GM08714 (cell line): ENCODE measurements around the gene GPR26.
"Not testable (repeated sequence)": the region's sequence is repeated elsewhere in the genome, so short reads cannot be mapped to it uniquely, and the experiment has no call there.

Source experiments
- H3K4me3 ChIP-seq: fragments of 200-500 bp; sonication (Bioruptor generic); 2 replicates; pipeline ENCODE4 v1.5.1; 2014; ENCODE audit warnings: mild to moderate bottlenecking, low read length, inconsistent platforms
- ZNF274 ChIP-seq: IDR thresholded peaks from 2 replicates; pipeline ENCODE4 v1.6.1; 2012; ENCODE audit warnings: mild to moderate bottlenecking, low read depth, low read length

The GPR26 gene

GRCh38 chr10:123715546-123715945 lies 49.4 kb downstream of the GPR26 start:
- TF ChIP-seq ZNF274, result no peak
- no peak overlapping the region for H3K4me3 ChIP-seq

DNA sequence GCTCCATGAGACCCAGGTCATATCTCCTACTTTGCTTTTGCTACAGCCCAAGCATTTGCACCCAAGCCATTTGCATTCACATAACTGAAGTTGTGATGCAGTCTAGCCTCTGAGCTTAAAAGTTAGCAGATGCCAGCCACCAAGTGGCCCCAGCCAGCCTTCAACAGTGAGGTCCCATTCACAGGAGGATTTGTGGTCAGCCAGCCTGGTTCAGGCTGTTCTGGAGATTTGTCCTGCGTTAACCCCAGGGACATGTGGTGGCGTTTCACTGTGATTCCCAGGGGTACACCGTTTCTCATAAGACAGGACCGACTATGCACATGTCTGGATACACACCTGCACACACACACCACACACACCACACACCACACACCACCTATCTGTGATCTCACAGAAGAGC lies 51.2 kb downstream of the GPR26 start:
- no peak for TF ChIP-seq ZNF274
- no peak overlapping the region for H3K4me3 ChIP-seq

GRCh38 chr10:123718544-123719060 lies 52.4 kb downstream of the GPR26 start:
- no peak overlapping the region for H3K4me3 ChIP-seq
- TF ChIP-seq ZNF274, result no peak

DNA sequence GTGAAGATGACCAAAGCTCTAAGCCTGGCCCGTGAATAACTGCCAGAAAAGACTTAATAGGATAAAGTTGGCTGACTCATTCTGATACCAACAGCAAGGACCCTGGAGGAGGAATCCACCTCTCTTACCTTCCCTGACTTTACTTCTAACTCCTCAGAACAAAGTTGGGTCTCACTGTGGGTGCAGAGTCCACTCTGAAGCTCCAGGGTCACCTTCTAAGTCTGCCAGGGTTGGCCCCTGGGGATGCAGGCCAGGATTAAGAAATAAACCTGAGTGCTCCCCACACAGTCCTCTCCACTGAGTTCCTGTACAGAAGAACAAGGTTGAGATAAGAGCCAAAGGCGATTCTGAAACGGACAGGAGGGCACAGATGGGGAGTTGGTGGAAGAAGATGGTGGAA lies 54.4 kb downstream of the GPR26 start:
- no peak for TF ChIP-seq ZNF274
- H3K4me3 ChIP-seq, result no peak overlapping the region

DNA sequence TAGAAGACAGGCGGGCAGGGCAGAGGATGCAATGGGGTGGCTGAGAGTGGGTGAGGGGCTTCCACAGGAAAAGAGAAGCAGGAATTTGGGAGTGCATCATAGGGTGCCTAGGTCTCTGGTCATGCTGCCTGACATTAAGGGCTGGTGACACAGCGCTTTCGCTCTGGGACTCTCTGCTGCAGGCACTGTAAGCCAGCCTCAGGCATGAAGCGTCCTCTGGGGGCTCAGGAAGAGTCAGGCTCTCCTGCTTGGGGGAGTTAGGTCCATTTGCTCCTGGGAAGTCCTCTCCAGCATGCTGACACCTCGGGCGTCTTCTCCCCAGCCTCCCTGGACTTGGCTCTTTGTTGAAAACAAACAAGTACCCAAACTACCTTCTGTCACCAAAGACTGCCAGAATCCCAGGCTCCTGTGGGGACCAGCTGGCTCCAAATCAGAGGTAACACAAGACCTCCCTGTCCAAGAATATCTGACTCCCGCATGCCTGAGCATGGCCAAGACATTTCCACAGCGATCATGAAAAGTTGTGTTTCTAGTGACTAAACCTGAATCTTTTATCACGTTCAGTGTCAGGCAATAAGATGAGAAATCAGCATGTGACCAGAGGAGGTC lies 55.4 kb downstream of the GPR26 start:
- H3K4me3 ChIP-seq, result no peak overlapping the region
- no peak for TF ChIP-seq ZNF274

- TF ChIP-seq ZNF274, result no peak
- H3K4me3 ChIP-seq, result no peak overlapping the region
Measured at GRCh38 chr10:123722351-123722750, 56.2 kb downstream of the GPR26 start.

DNA sequence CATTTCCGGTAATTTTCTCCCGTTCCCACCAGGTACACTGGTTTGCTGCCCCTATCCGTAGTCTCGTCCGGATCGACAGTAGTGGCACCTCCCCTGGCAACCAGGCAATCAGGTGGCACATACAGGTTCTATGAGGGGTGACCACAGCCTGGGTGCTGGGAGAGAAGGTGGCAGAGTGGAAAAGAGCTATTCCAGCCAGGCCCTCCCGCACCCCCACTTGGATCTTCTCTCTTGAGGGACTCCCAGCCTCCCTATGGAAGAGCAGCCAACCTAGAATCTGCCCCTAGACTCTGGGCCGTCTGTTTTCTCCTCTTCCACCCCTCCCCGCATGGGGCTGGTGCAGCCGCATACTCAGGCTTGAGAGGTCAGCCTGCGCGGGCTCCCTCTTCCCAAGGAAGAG lies 58.6 kb downstream of the GPR26 start:
- no peak for TF ChIP-seq ZNF274
- H3K4me3 ChIP-seq, result no peak overlapping the region

- TF ChIP-seq ZNF274, result no peak
- H3K4me3 ChIP-seq, result no peak overlapping the region
Measured at GRCh38 chr10:123726381-123726780, 60.2 kb downstream of the GPR26 start.

- H3K4me3 ChIP-seq, result no peak overlapping the region
- TF ChIP-seq ZNF274, result no peak
Measured at GRCh38 chr10:123726836-123727235, 60.7 kb downstream of the GPR26 start.

DNA sequence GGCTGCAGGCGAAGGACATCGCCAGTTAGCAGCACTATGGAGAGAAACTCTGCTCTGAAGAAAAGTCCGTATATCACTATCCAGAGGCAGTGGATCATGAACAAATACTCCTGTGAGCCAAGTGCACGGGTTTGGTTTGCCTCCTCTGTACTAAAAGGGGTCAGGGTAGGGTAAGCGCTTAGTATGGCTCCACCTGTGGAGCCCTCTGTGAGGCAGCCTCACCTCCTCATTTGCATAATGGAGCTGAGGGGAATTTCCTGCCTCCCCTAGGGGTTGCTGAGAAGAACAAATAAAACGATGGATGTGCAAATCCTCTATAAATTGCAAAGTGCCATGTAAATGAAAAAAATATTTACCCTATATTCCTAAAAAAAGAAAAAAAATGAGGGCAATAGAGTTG lies 63.4 kb downstream of the GPR26 start:
- TF ChIP-seq ZNF274, result no peak

DNA sequence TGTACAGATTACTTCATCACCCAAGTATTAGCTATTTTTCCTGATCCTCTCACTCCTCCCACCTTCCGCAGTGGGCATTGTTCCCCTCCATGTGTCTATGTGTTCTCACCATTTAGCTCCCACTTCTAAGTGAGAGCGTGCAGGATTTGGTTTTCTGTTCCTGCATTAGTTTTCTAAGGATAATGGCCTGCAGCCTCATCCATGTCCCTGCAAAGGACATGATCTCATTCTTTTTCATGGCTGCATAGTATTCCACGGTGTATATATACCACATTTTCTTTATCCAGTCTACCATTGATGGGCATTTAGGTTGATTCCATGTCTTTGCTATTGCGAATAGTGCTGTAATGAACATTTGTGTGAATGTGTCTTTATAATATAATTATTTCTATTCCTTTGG lies 70.8 kb downstream of the GPR26 start:
- H3K4me3 ChIP-seq, result not testable (repeated sequence)

More for the DNA sequence above, 63.4 kb downstream of the GPR26 start:
- H3K4me3 ChIP-seq, result no peak overlapping the region

- no peak overlapping the region for H3K4me3 ChIP-seq
- TF ChIP-seq ZNF274, result no peak
Measured at GRCh38 chr10:123741146-123741545, 75.0 kb downstream of the GPR26 start.

DNA sequence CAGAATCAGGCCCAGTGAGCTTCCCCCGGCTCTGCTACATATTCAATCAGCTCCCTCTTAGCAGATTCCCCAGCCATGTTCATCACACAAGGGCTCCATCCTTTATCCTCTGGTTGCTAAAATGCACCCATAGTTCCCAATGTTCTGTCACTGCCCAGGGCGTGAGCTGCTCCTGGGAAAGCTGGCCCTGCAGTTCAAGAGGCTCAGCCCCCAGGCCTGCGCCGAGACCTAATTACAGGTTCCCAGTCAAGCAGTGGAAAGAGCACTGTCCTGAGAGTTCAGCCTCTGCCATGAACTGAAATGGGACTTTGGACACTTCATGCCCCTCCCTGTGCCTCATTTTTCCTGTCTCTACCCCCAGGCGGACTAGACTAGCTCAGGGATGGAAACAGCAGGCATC lies 75.6 kb downstream of the GPR26 start:
- no peak for TF ChIP-seq ZNF274

GRCh38 chr10:123742751-123743440 lies 76.7 kb downstream of the GPR26 start:
- no peak for TF ChIP-seq ZNF274
- no peak overlapping the region for H3K4me3 ChIP-seq

More for the DNA sequence above, 75.6 kb downstream of the GPR26 start:
- H3K4me3 ChIP-seq, result no peak overlapping the region

- no peak for TF ChIP-seq ZNF274
- H3K4me3 ChIP-seq, result no peak overlapping the region
Measured at GRCh38 chr10:123743441-123744223, 77.5 kb downstream of the GPR26 start.
